ENCODE measurements around the gene DBR1. TPM values are rescaled to one million over a fixed set of nuclear protein-coding genes. Genes with fewer than 3 reads are reported as not detected.

DBR1 gene
- total RNA-seq, 1 donor from 2014 or later, result 2.0 TPM

- Histone ChIP-seq H3K27me3 (no peaks in the 10 kb centered on the region), H3K4me3 (no peak overlapping the region), H3K9me3 (no peaks in the 10 kb centered on the region), H3K27ac (no peak overlapping the region), H3K4me1 (no peaks in the 10 kb centered on the region), H3K36me3 (peaks cover 2 to 4% of the 10 kb centered on the region in 2 donors)
- no peak for DNase-seq (ENCODE audit: low spot score in 2 of 2)
- TF ChIP-seq, protein P1, sequence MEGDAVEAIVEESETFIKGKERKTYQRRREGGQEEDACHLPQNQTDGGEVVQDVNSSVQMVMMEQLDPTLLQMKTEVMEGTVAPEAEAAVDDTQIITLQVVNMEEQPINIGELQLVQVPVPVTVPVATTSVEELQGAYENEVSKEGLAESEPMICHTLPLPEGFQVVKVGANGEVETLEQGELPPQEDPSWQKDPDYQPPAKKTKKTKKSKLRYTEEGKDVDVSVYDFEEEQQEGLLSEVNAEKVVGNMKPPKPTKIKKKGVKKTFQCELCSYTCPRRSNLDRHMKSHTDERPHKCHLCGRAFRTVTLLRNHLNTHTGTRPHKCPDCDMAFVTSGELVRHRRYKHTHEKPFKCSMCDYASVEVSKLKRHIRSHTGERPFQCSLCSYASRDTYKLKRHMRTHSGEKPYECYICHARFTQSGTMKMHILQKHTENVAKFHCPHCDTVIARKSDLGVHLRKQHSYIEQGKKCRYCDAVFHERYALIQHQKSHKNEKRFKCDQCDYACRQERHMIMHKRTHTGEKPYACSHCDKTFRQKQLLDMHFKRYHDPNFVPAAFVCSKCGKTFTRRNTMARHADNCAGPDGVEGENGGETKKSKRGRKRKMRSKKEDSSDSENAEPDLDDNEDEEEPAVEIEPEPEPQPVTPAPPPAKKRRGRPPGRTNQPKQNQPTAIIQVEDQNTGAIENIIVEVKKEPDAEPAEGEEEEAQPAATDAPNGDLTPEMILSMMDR (IDR thresholded peaks at IDR 0.05), result no peak
- intact Hi-C loops (cut with DNase I), result no loop called here
These were observed 22.3 kb upstream of the DBR1 start for GRCh38 chr3:138197058-138197457.

- Histone ChIP-seq H3K9me3 (no peaks in the 10 kb centered on the region), H3K27me3 (no peaks in the 10 kb centered on the region), H3K4me3 (no peak overlapping the region), H3K36me3 (peaks cover 2 to 9% of the 10 kb centered on the region in 2 donors), H3K27ac (no peak overlapping the region), H3K4me1 (no peaks in the 10 kb centered on the region)
- intact Hi-C loops (cut with DNase I), result no loop called here
- TF ChIP-seq, protein P1 (IDR thresholded peaks at IDR 0.05), result no peak
- no peak for DNase-seq (ENCODE audit: low spot score in 2 of 2)
These were observed 21.3 kb upstream of the DBR1 start for GRCh38 chr3:138196023-138196422.

DNA sequence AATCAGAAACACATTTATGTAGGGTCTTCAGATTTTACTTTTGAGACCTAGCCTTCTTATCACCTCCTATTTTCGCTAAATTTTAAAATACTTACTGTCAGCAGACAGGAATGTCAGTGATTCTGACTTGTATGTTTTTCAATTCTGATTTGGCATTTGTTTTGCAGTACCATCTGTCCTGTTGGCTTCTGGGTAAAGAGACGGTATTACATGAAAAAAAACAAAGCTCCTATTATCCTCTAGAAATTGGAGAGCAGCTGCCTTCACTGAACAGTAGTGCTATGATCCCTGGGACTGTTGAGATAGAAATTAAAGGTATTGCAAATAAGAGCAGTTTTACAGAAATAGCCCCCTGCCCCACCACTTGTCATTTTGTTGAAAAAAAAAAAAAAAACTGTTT lies 20.8 kb upstream of the DBR1 start:
- no peaks in the 10 kb centered on the region for H3K27me3 ChIP-seq
- peaks cover 0 to 3% of the 10 kb centered on the region in 2 donors for H3K4me1 ChIP-seq
- H3K36me3 ChIP-seq, result peaks cover 2 to 15% of the 10 kb centered on the region in 2 donors
- intact Hi-C loops (cut with DNase I), result no loop called here
- TF ChIP-seq, protein P1 (IDR thresholded peaks at IDR 0.05), result no peak
- no peak for DNase-seq (ENCODE audit: low spot score in 2 of 2)
- no peak overlapping the region for H3K4me3 ChIP-seq
- no peak overlapping the region for H3K27ac ChIP-seq
- no peaks in the 10 kb centered on the region for H3K9me3 ChIP-seq

DNA sequence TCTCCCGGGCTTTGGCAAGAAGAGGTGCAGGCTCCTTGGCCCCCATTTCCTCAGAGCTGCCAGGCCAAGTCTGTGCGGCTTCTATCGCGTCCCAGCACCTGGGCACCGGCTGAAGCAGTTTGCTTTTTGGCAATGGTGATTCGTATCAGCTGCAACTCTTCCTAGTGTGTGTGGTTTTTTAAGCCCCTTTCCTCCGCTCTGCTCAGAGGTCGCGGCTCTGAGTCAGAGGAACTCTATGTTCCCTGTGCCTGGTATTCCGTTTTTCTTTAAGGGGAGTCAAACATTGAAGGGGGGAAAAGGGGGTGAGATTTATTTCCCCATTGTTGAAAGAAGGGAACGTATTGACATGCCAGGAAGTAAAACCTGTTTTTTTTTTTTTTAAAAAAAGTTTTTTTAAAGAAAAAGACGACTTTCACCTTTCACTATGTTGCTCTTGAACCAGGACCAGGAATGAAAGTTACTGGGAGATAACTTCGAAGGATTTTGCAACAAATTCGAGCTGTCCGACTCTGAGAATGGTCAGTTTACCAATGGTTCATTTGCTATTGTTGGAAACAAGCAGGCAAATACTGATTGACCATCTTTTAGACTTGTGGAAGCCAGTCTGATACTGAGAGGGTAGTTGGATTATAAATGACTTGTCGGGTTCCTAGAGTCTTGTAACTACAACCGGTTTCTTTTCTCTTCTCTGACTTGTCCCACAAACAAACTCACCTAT lies 13.5 kb upstream of the DBR1 start:
- H3K4me1 ChIP-seq, result peaks cover 2 to 24% of the 10 kb centered on the region in 2 donors
- peak overlapping the region; percentile 97 to 100 for H3K27ac ChIP-seq
- peak overlapping the region; percentile 95 to 100 for H3K4me3 ChIP-seq
- peak in 1 of 2 donors; percentile 74 for DNase-seq (ENCODE audit: low spot score in 2 of 2)
- TF ChIP-seq, protein P1 (IDR thresholded peaks at IDR 0.05), result no peak
- intact Hi-C loops (cut with DNase I), result loop anchor here (5.0 to 10.0 kb wide), 5 partner anchors 71 to 737 kb away; partner anchors contain the start of genes CEP70, DZIP1L, NME9 and PIK3CB
- H3K9me3 ChIP-seq, result no peaks in the 10 kb centered on the region
- H3K27me3 ChIP-seq, result no peaks in the 10 kb centered on the region
- H3K36me3 ChIP-seq, result peaks cover 2 to 18% of the 10 kb centered on the region in 2 donors

GRCh38 chr3:138187296-138188012 lies 12.7 kb upstream of the DBR1 start, which contains the start of gene ARMC8:
ARMC8 (plus strand) TSS chr3:138187301; CDS start chr3:138187555, 254 bp downstream.
- TF ChIP-seq, protein P1 (IDR thresholded peaks at IDR 0.05), result no peak

More at GRCh38 chr3:138187296-138188012, 12.7 kb upstream of the DBR1 start, which contains the start of gene ARMC8:
- H3K27me3 ChIP-seq, result no peaks in the 10 kb centered on the region
- H3K4me3 ChIP-seq, result peak within 1 kb of the TSS; percentile 95 to 100
- intact Hi-C loops (cut with DNase I), result loop anchor here (1.0 to 10.0 kb wide), 7 partner anchors 13 to 737 kb away; partner anchors contain the start of genes CEP70, DBR1, DZIP1L and MRAS
- H3K36me3 ChIP-seq, result peaks cover 2 to 16% of the 10 kb centered on the region in 2 donors
- H3K27ac ChIP-seq, result peak within 1 kb of the TSS; percentile 97 to 100
- no peaks in the 10 kb centered on the region for H3K9me3 ChIP-seq
- H3K4me1 ChIP-seq, result peaks cover 2 to 24% of the 10 kb centered on the region in 2 donors
- peak in 1 of 2 donors; percentile 73 for DNase-seq (ENCODE audit: low spot score in 2 of 2)

Data from ascending aorta (tissue), 2 donors.